WTC11 (cell line): ENCODE measurements around the gene ARX. TPM values are rescaled to one million over a fixed set of nuclear protein-coding genes. Genes with fewer than 3 reads are reported as not detected.

Experiments used
- ATAC-seq: fragments of 200-7000 bp; cut with Tn5 transposase; 2 replicates; pipeline ENCODE4 v1.10.0; 2021; ENCODE audit warnings: mild to moderate bottlenecking, moderate library complexity
- CTCF ChIA-PET: fragments of 300-600 bp; sonication (Branson Sonifier 250); formaldehyde crosslinking; loops from one replicate; lab custom pipeline; 2021; ENCODE audit warnings: antibody characterized with exemption; lab: Charles Lee
- POLR2A ChIA-PET: fragments of 350-600 bp; sonication (Branson Sonifier 250); formaldehyde crosslinking; loops from one replicate; lab custom pipeline; 2021; ENCODE audit warnings: antibody characterized with exemption; lab: Charles Lee
- DNase-seq: peaks from one replicate; pipeline ENCODE4 v3.0.0; 2021; ENCODE audit warnings: low spot score
- H3K27ac Mint-ChIP-seq: 2 replicates; pipeline ENCODE4 v1.8.0; 2021; ENCODE audit warnings: mixed read lengths
- H3K27me3 Mint-ChIP-seq: 2 replicates; pipeline ENCODE4 v1.8.0; 2021; ENCODE audit warnings: low read depth, mild to moderate bottlenecking, moderate library complexity, mixed read lengths
- H3K36me3 Mint-ChIP-seq: 2 replicates; pipeline ENCODE4 v1.8.0; 2021; ENCODE audit warnings: mixed read lengths
- H3K4me1 Mint-ChIP-seq: 2 replicates; pipeline ENCODE4 v1.8.0; 2022; ENCODE audit warnings: mixed read lengths
- H3K4me3 Mint-ChIP-seq: 2 replicates; pipeline ENCODE4 v1.8.0; 2021; ENCODE audit warnings: mild to moderate bottlenecking, moderate library complexity, mixed read lengths
- H3K9me3 Mint-ChIP-seq: 2 replicates; pipeline ENCODE4 v1.8.0; 2021; ENCODE audit warnings: mixed read lengths
- CTCF ChIP-seq: fragments of 200-600 bp; IDR thresholded peaks from 2 replicates; pipeline ENCODE4 v1.8.0; 2022; ENCODE audit warnings: antibody characterized with exemption
- E2F1 ChIP-seq: sonication (generic); formaldehyde crosslinking; IDR thresholded peaks from 2 replicates; pipeline ENCODE4 v1.8.0; 2022; ENCODE audit warnings: mild to moderate bottlenecking, missing genetic modification reagents
- GABPB1 ChIP-seq: sonication (generic); formaldehyde crosslinking; IDR thresholded peaks from 2 replicates; pipeline ENCODE4 v1.8.1; 2023; ENCODE audit warnings: mild to moderate bottlenecking, missing genetic modification reagents
- JUN ChIP-seq: sonication (generic); formaldehyde crosslinking; IDR thresholded peaks from 2 replicates; pipeline ENCODE4 v1.8.0; 2023; ENCODE audit warnings: mild to moderate bottlenecking, missing genetic modification reagents
- PRDM15 ChIP-seq: sonication (generic); formaldehyde crosslinking; IDR thresholded peaks from 2 replicates; pipeline ENCODE4 v1.8.0; 2022; ENCODE audit warnings: missing genetic modification reagents
- SMAD3 ChIP-seq: sonication (generic); formaldehyde crosslinking; IDR thresholded peaks from 2 replicates; pipeline ENCODE4 v1.8.0; 2022; ENCODE audit warnings: missing genetic modification reagents, mild to moderate bottlenecking, borderline replicate concordance
- ZNF532 ChIP-seq: fragments of 250-450 bp; sonication (Bioruptor Pico); IDR thresholded peaks from 2 replicates; pipeline ENCODE4 v1.9.0; 2021; ENCODE audit warnings: mild to moderate bottlenecking, borderline replicate concordance
- total RNA-seq: library from RNA; stranded (reverse); gene quantifications from 3 replicates; pipeline ENCODE4 v1.2.3, GENCODE V29; 2021

Gene ARX
- total RNA-seq, 1 experiment from 2014 or later = not detected

GRCh38 chrX:25002661-25003020 lies 13.1 kb downstream of the ARX start (continued):
- TF ChIP-seq E2F1 (CRISPR knock-in tag) = no peak

GRCh38 chrX:25001808-25002660 lies 13.7 kb downstream of the ARX start:
- TF ChIP-seq PRDM15 (CRISPR knock-in tag) (0 out of 2 replicates have a peak, but pooled peaks have one; percentile 11), JUN (CRISPR knock-in tag) (no peak)
- TF ChIP-seq, all 79 proteins: peak for 1
- Mint-ChIP-seq H3K27ac (no peak overlapping the region), H3K27me3 (peaks cover 92% of the 10 kb centered on the region), H3K9me3 (no peaks in the 10 kb centered on the region), H3K4me1 (peaks cover 50% of the 10 kb centered on the region), H3K4me3 (peak overlapping the region; percentile 45), H3K36me3 (no peaks in the 10 kb centered on the region)
- CTCF ChIA-PET = interaction anchor here (0.6 to 2.4 kb wide), 3 partner anchors 19 to 948 kb away, joined by 3 to 11 read pairs (median 4); no protein-coding TSS in a partner anchor
- POLR2A ChIA-PET = interaction anchor here (1.1 kb wide), 1 partner anchor 14 kb away, joined by 4 read pairs; the partner anchor contains the start of gene ARX
- DNase-seq (peak; percentile 33), ATAC-seq (peak; percentile 19)

GRCh38 chrX:24999511-24999910 lies 16.3 kb downstream of the ARX start:
- ATAC-seq (no peak), DNase-seq (no peak)
- H3K27ac Mint-ChIP-seq = no peak overlapping the region
- TF ChIP-seq SMAD3 (CRISPR knock-in tag) (no peak), GABPB1 (CRISPR knock-in tag) (no peak), JUN (CRISPR knock-in tag) (no peak), ZNF532 (CRISPR knock-in tag) (no peak), CTCF (no peak)
- H3K9me3 Mint-ChIP-seq = no peaks in the 10 kb centered on the region
- H3K4me1 Mint-ChIP-seq = peaks cover 60% of the 10 kb centered on the region
- no peaks in the 10 kb centered on the region for H3K36me3 Mint-ChIP-seq
- POLR2A ChIA-PET = no interaction called here
- H3K27me3 Mint-ChIP-seq = peaks cover 67% of the 10 kb centered on the region
- CTCF ChIA-PET = interaction anchor here (0.6 to 0.8 kb wide), 2 partner anchors 21 to 161 kb away, joined by 3 to 6 read pairs; no protein-coding TSS in a partner anchor
- H3K4me3 Mint-ChIP-seq = peak overlapping the region; percentile 34; the same call in 1 of the 2 replicates
